Osteocyte (in vitro differentiated cells): ENCODE measurements around the gene CNN2. TPM values are rescaled to one million over a fixed set of nuclear protein-coding genes. Genes with fewer than 3 reads are reported as not detected.

Source experiments
- DNase-seq: peaks from one replicate; pipeline ENCODE4 v3.0.0; 2021; ENCODE audit warnings: mixed read lengths; ENCODE audit not compliant: unreplicated experiment; ENCODE audit errors: extremely low spot score
- H3K27ac Mint-ChIP-seq: one replicate; pipeline ENCODE4 v1.8.0; 2021; ENCODE audit warnings: mild to moderate bottlenecking, mixed read lengths; ENCODE audit not compliant: unreplicated experiment
- H3K27me3 Mint-ChIP-seq: one replicate; pipeline ENCODE4 v1.8.0; 2021; ENCODE audit warnings: mixed read lengths; ENCODE audit not compliant: unreplicated experiment
- H3K36me3 Mint-ChIP-seq: one replicate; pipeline ENCODE4 v1.8.0; 2021; ENCODE audit warnings: mixed read lengths; ENCODE audit not compliant: unreplicated experiment
- H3K4me1 Mint-ChIP-seq: one replicate; pipeline ENCODE4 v1.8.0; 2021; ENCODE audit warnings: mixed read lengths; ENCODE audit not compliant: unreplicated experiment
- H3K4me3 Mint-ChIP-seq: one replicate; pipeline ENCODE4 v1.8.0; 2021; ENCODE audit warnings: mild to moderate bottlenecking, moderate library complexity, mixed read lengths; ENCODE audit not compliant: unreplicated experiment
- H3K9me3 Mint-ChIP-seq: one replicate; pipeline ENCODE4 v1.8.0; 2021; ENCODE audit warnings: mixed read lengths; ENCODE audit not compliant: unreplicated experiment
- total RNA-seq: library from RNA; stranded (reverse); gene quantifications from 2 replicates; pipeline ENCODE4 v1.2.1, GENCODE V29; 2021
- TF ChIP-seq, protein P1 (sequence below): fragments of 200-600 bp; sonication (generic); IDR thresholded peaks from 2 replicates; pipeline ENCODE4 v1.5.0; 2021; ENCODE audit warnings: antibody characterized with exemption, mild to moderate bottlenecking, moderate library complexity

CNN2 gene
- total RNA-seq, 1 donor from 2014 or later, result 327 TPM

DNA sequence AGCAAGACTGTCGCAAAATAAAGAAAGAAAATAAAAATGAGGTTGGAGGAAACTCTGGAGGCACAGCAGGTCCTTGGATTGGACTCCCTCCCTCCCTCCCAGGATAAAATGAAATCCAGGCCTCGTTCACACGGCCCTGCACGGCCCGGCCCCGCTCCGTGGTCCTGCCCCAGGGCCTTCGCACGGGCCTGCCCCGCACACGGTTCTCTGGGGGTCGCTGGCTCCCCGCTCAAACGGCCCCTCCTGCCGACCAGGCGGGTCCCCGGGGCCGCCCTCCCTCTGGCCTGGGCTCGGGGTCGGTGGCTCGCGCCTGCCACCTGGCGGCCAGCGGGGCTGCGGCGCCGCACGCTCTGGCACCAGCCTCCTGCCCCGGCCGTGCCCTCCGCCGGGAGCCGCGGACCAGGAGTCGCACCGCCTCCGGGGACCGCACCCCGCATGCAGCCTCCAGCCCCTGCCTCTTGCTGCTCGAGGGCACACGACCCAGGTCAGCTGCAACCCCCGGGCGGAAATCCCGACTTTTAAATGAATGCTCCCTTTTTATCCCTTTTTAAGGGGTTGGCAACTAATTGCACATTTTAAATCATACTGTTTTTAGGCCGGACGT, 43.7 kb upstream of the CNN2 start:
- Mint-ChIP-seq H3K36me3 (peaks cover 8% of the 10 kb centered on the region), H3K27me3 (no peaks in the 10 kb centered on the region), H3K4me1 (peaks cover 23% of the 10 kb centered on the region), H3K27ac (no peak overlapping the region), H3K4me3 (peak overlapping the region; percentile 50), H3K9me3 (no peaks in the 10 kb centered on the region)
- TF ChIP-seq, protein P1, sequence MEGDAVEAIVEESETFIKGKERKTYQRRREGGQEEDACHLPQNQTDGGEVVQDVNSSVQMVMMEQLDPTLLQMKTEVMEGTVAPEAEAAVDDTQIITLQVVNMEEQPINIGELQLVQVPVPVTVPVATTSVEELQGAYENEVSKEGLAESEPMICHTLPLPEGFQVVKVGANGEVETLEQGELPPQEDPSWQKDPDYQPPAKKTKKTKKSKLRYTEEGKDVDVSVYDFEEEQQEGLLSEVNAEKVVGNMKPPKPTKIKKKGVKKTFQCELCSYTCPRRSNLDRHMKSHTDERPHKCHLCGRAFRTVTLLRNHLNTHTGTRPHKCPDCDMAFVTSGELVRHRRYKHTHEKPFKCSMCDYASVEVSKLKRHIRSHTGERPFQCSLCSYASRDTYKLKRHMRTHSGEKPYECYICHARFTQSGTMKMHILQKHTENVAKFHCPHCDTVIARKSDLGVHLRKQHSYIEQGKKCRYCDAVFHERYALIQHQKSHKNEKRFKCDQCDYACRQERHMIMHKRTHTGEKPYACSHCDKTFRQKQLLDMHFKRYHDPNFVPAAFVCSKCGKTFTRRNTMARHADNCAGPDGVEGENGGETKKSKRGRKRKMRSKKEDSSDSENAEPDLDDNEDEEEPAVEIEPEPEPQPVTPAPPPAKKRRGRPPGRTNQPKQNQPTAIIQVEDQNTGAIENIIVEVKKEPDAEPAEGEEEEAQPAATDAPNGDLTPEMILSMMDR, result peak; percentile 98
- peak; percentile 93 for DNase-seq

GRCh38 chr19:984165-984967, 42.0 kb upstream of the CNN2 start, which contains the start of gene WDR18:
Gene WDR18 (plus strand): TSS chr19:984345. CDS start chr19:984354, 9 bp downstream.
- peak within 1 kb of the TSS; percentile 95 for H3K4me3 Mint-ChIP-seq
- TF ChIP-seq, protein P1, result no peak
- peaks cover 27% of the 10 kb centered on the region for H3K4me1 Mint-ChIP-seq
- peaks cover 14% of the 10 kb centered on the region for H3K36me3 Mint-ChIP-seq
- H3K27ac Mint-ChIP-seq, result peak within 1 kb of the TSS; percentile 94
- no peaks in the 10 kb centered on the region for H3K27me3 Mint-ChIP-seq
- peak; percentile 97 for DNase-seq
- no peaks in the 10 kb centered on the region for H3K9me3 Mint-ChIP-seq

DNA sequence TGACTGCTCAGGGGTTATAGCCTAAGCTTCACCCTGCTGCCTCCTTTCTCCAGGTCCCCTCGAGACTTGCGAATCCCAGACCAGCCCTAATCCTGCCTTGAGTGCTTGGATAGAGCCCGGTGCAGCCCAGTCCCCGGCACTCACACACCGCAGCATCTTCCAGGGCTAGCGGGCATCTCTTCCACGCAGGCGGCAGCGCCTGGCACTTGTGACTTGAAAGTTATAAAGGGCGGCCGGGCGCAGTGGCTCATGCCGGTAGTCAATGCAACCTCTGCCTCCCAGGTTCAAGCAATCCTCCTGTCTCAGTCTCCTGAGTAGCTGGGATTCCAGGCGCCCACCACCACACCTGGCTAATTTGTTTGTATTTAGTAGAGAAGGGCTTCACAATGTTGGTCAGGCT, 40.3 kb upstream of the CNN2 start:
- Mint-ChIP-seq H3K9me3 (no peaks in the 10 kb centered on the region), H3K4me3 (no peak overlapping the region), H3K27ac (no peak overlapping the region), H3K27me3 (no peaks in the 10 kb centered on the region), H3K36me3 (peaks cover 19% of the 10 kb centered on the region), H3K4me1 (peaks cover 19% of the 10 kb centered on the region)
- no peak for DNase-seq
- TF ChIP-seq, protein P1, result no peak

- H3K4me3 Mint-ChIP-seq, result no peak overlapping the region
- H3K36me3 Mint-ChIP-seq, result peaks cover 19% of the 10 kb centered on the region
- TF ChIP-seq, protein P1, result no peak
- no peak for DNase-seq
- no peak overlapping the region for H3K27ac Mint-ChIP-seq
- H3K27me3 Mint-ChIP-seq, result no peaks in the 10 kb centered on the region
- peaks cover 19% of the 10 kb centered on the region for H3K4me1 Mint-ChIP-seq
- no peaks in the 10 kb centered on the region for H3K9me3 Mint-ChIP-seq
These were observed 38.3 kb upstream of the CNN2 start for GRCh38 chr19:988081-988480.

DNA sequence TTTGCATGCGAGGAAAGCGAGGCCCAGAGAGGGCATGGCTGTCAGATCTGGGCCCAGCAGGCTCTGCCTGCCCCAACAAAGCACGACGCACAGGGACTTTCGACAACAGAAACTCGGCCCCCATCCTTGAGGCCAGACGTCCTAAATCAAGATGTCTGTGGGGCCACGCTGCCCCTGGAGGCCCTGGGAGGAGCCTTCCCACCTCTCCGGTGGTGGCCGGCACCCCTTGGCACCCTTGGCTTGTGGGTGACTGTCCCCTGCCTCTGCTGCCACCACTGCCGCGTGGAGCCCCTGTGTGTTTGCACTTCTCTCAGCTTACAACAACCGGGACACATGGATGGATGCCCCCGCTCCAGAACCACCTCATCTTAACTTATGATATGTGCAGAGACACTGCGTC, 37.9 kb upstream of the CNN2 start:
- no peaks in the 10 kb centered on the region for H3K9me3 Mint-ChIP-seq
- H3K27me3 Mint-ChIP-seq, result no peaks in the 10 kb centered on the region
- peaks cover 19% of the 10 kb centered on the region for H3K4me1 Mint-ChIP-seq
- H3K36me3 Mint-ChIP-seq, result peaks cover 19% of the 10 kb centered on the region
- DNase-seq, result no peak
- TF ChIP-seq, protein P1, result no peak
- H3K27ac Mint-ChIP-seq, result no peak overlapping the region
- H3K4me3 Mint-ChIP-seq, result no peak overlapping the region
